ENCODE data around the gene GOLGA6L7. TPM values are rescaled to one million over a fixed set of nuclear protein-coding genes. Genes with fewer than 3 reads are reported as not detected.

GOLGA6L7 gene
- total and polyA plus RNA-seq, 2 of the 4 experiments (the other 2 are of a cell fraction), result not detected

GRCh38 chr15:28884151-28884940 is 35.9 kb upstream of the GOLGA6L7 start:
- Histone ChIP-seq H4K91ac (ENCODE audit: insufficient read depth, low read depth, low read length) (no peak overlapping the region), H2AK9ac (replicated peaks; ENCODE audit: low read depth, low read length, poor library complexity) (no peak overlapping the region), H3K9ac (ENCODE audit: low read depth, low read length) (no peak overlapping the region), H3K9me1 (ENCODE audit: insufficient read depth, low read length) (peaks cover 9% of the 10 kb centered on the region; the same call in 1 of the 2 replicates), H3K27ac (ENCODE audit: insufficient read depth, low read length) (no peak overlapping the region), H2BK120ac (ENCODE audit: low read depth, low read length) (no peak overlapping the region), H3K18ac (ENCODE audit: low read depth, low read length) (no peak overlapping the region), H3K56ac (ENCODE audit: extremely low read depth, insufficient read depth, low read length) (no peak overlapping the region), H2BK5ac (ENCODE audit: low read depth, low read length, poor library complexity, severe bottlenecking) (no peak overlapping the region), H3K4me2 (ENCODE audit: low read depth, low read length) (no peak overlapping the region), H2AK5ac (ENCODE audit: low read depth, low read length) (0 out of 2 replicates have a peak overlapping the region, but pooled peaks have one; percentile 10), H4K8ac (ENCODE audit: low read depth in 2 of 2, low read length in 2 of 2) (no peak overlapping the region; a peak in 1 of 4 replicates), H3K4ac (ENCODE audit: low read depth, low read length) (no peak overlapping the region), H3K23ac (ENCODE audit: low read depth, low read length) (no peak overlapping the region), H4K5ac (ENCODE audit: low read depth, low read length) (no peak overlapping the region), H3K9me3 (ENCODE audit: control insufficient read depth, insufficient read depth, low read length) (no peaks in the 10 kb centered on the region), H3K14ac (replicated peaks; ENCODE audit: low read depth, low read length) (no peak overlapping the region), H3K4me1 (ENCODE audit: control insufficient read depth, insufficient read depth, low read length) (peaks cover 6% of the 10 kb centered on the region; the same call in 1 of the 2 replicates), H3K4me3 (ENCODE audit: insufficient read depth, low read depth, low read length) (no peak overlapping the region), H4K20me1 (ENCODE audit: insufficient read depth, low read length) (peaks cover 7% of the 10 kb centered on the region; the same call in 1 of the 2 replicates), H3K27me3 (ENCODE audit: control insufficient read depth, insufficient read depth, low read length) (no peaks in the 10 kb centered on the region), H2BK20ac (ENCODE audit: low read depth, low read length) (no peak overlapping the region), H3K79me1 (ENCODE audit: low read depth in 1 of 2, low read length in 2 of 2) (peaks cover 9 to 29% of the 10 kb centered on the region in 2 experiments; a peak in 3 of 4 replicates), H3K36me3 (ENCODE audit: control insufficient read depth, insufficient read depth, low read length) (no peaks in the 10 kb centered on the region), H2AFZ (replicated peaks; ENCODE audit: low read length, poor library complexity) (no peak overlapping the region), H2BK15ac (ENCODE audit: low read depth, low read length) (no peak overlapping the region)
- no peak for TF ChIP-seq BHLHE40 (IDR thresholded peaks at IDR 0.05; ENCODE audit: low read depth, low read length)
- no peak for TF ChIP-seq CEBPB (IDR thresholded peaks at IDR 0.05; ENCODE audit: low read depth, low read length)
- TF ChIP-seq CHD1 (IDR thresholded peaks at IDR 0.05; ENCODE audit: low read depth, low read length), result no peak
- TF ChIP-seq NFE2L2 (IDR thresholded peaks at IDR 0.05; ENCODE audit: low read depth, low read length), result no peak
- no peak for TF ChIP-seq SMC3 (IDR thresholded peaks at IDR 0.05; ENCODE audit: low read depth, low read length)
- TF ChIP-seq RCOR1 (IDR thresholded peaks at IDR 0.05; ENCODE audit: insufficient replicate concordance, low read length), result no peak
- TF ChIP-seq MAZ (IDR thresholded peaks at IDR 0.05; ENCODE audit: borderline replicate concordance, low read depth, low read length), result no peak
- TF ChIP-seq RFX5 (IDR thresholded peaks at IDR 0.05; ENCODE audit: low read depth, low read length), result no peak
- TF ChIP-seq POLR2A (IDR thresholded peaks at IDR 0.05; ENCODE audit: low read depth, low read length), result no peak
- no peak for TF ChIP-seq ELK1 (IDR thresholded peaks at IDR 0.05; ENCODE audit: borderline replicate concordance, low read depth, low read length)
- TF ChIP-seq FOS (IDR thresholded peaks at IDR 0.05; ENCODE audit: low read depth, low read length), result no peak
- BruUV-seq (replicated peaks), result no TSS peak
- ChIA-PET CTCF (no interaction called here), POLR2A (ENCODE audit: unreplicated experiment) (no interaction called here)
- DNase-seq (no peak), ATAC-seq (ENCODE audit: low read depth) (no peak)
- intact Hi-C loops (cut with micrococcal nuclease) (no loop called here), in situ Hi-C loops (cut with MboI; ENCODE audit: low sequenced_read_pairs) (loop anchor here (5.0 to 10.0 kb wide), 2 partner anchors 90 to 218 kb away; no protein-coding TSS in a partner anchor), dilution Hi-C loops (cut with HindIII; ENCODE audit: low sequenced_read_pairs, unreplicated experiment) (no loop called here)
- 100% methylated on average over 2 of the region's 11 CpGs; no CpG with 5 or more reads in 1 of the 2 experiments for WGBS, 2 experiments (ENCODE audit: extremely low coverage in 2 of 2, insufficient read length in 1 of 2)

Measured in IMR-90 (cell line).